ENCODE results near the gene GPC5. TPM values are rescaled to one million over a fixed set of nuclear protein-coding genes. Genes with fewer than 3 reads are reported as not detected.

The GPC5 gene
- total and polyA plus RNA-seq, 9 of the 15 experiments (the other 6 are each of a cell fraction or from before 2014, with no cell fraction given), result 0.18 to 0.27 TPM; not detected in 7

GRCh38 chr13:92589955-92590354 is 1191.5 kb downstream of the GPC5 start (continued):
- TF ChIP-seq, protein P1, sequence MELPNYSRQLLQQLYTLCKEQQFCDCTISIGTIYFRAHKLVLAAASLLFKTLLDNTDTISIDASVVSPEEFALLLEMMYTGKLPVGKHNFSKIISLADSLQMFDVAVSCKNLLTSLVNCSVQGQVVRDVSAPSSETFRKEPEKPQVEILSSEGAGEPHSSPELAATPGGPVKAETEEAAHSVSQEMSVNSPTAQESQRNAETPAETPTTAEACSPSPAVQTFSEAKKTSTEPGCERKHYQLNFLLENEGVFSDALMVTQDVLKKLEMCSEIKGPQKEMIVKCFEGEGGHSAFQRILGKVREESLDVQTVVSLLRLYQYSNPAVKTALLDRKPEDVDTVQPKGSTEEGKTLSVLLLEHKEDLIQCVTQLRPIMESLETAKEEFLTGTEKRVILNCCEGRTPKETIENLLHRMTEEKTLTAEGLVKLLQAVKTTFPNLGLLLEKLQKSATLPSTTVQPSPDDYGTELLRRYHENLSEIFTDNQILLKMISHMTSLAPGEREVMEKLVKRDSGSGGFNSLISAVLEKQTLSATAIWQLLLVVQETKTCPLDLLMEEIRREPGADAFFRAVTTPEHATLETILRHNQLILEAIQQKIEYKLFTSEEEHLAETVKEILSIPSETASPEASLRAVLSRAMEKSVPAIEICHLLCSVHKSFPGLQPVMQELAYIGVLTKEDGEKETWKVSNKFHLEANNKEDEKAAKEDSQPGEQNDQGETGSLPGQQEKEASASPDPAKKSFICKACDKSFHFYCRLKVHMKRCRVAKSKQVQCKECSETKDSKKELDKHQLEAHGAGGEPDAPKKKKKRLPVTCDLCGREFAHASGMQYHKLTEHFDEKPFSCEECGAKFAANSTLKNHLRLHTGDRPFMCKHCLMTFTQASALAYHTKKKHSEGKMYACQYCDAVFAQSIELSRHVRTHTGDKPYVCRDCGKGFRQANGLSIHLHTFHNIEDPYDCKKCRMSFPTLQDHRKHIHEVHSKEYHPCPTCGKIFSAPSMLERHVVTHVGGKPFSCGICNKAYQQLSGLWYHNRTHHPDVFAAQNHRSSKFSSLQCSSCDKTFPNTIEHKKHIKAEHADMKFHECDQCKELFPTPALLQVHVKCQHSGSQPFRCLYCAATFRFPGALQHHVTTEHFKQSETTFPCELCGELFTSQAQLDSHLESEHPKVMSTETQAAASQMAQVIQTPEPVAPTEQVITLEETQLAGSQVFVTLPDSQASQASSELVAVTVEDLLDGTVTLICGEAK (IDR thresholded peaks at IDR 0.05), result no peak
- TF ChIP-seq, protein P1 (CRISPR knock-in tag; IDR thresholded peaks at IDR 0.05), result no peak
- no peak for TF ChIP-seq HDGF (IDR thresholded peaks at IDR 0.05)
- no peak for TF ChIP-seq ZBTB26 (CRISPR knock-in tag; IDR thresholded peaks at IDR 0.05)
- TF ChIP-seq KLF13 (tag; IDR thresholded peaks at IDR 0.05; ENCODE audit: borderline replicate concordance, low read depth), result no peak
- TF ChIP-seq PCBP1 (IDR thresholded peaks at IDR 0.05; ENCODE audit: low read depth, low read length, poor library complexity, severe bottlenecking), result no peak
- no peak for TF ChIP-seq ZHX1 (conservative IDR thresholded peaks at IDR 0.05; ENCODE audit: low read length)
- no peak for TF ChIP-seq ZFPM2 (CRISPR knock-in tag; IDR thresholded peaks at IDR 0.05)
- TF ChIP-seq ZNF717 (CRISPR knock-in tag; IDR thresholded peaks at IDR 0.05), result no peak
- TF ChIP-seq CBX3 (IDR thresholded peaks at IDR 0.05; ENCODE audit: borderline replicate concordance in 1 of 2, low read length in 2 of 2), result peak in 1 of 2 experiments; percentile 92; a peak in 1 of 3 replicates
- TF ChIP-seq ZNF41 (CRISPR knock-in tag; conservative IDR thresholded peaks at IDR 0.05), result no peak
- TF ChIP-seq MAFF (IDR thresholded peaks at IDR 0.05; ENCODE audit: low read length), result no peak
- no peak for TF ChIP-seq ELF1 (tag; IDR thresholded peaks at IDR 0.05)
- TF ChIP-seq IRF2 (CRISPR knock-in tag; IDR thresholded peaks at IDR 0.05), result peak; percentile 10; the same call in 1 of the 2 replicates
- no peak for TF ChIP-seq DACH1 (IDR thresholded peaks at IDR 0.05; ENCODE audit: partially characterized antibody)
- no peak for TF ChIP-seq TRIM24 (IDR thresholded peaks at IDR 0.05)
